GM12878 (cell line): ENCODE measurements around the gene CXCR6. TPM values are rescaled to one million over a fixed set of nuclear protein-coding genes. Genes with fewer than 3 reads are reported as not detected.
A peak's percentile ranks its signal among the peaks of the same experiment; 100 is the strongest.

Source experiments
- ATAC-seq: fragments of 200-7000 bp; cut with Tn5 transposase; 3 replicates; pipeline ENCODE4 v1.9.1; 2020; ENCODE audit warnings: mild to moderate bottlenecking, moderate library complexity
- BruUV-seq: library from RNA; stranded (reverse); fragments of 400-500 nt; replicated peaks from 2 replicates; lab custom pipeline; 2021; lab: Mats Ljungman, UMichigan
- CTCF ChIA-PET: fragments of 300-600 bp; sonication (Branson Sonifier 250); formaldehyde crosslinking; extraction: SDS; loops from one replicate; lab custom pipeline; 2021; ENCODE audit warnings: inconsistent platforms; lab: Yijun Ruan, JAX
- POLR2A ChIA-PET: fragments of 350-600 bp; formaldehyde crosslinking; extraction: SDS; loops from one replicate; lab custom pipeline; 2021; ENCODE audit warnings: inconsistent platforms; lab: Charles Lee
- RAD21 ChIA-PET: fragments of 300-600 bp; sonication (Branson Sonifier 250); formaldehyde crosslinking; loops from one replicate; lab custom pipeline; 2023; ENCODE audit warnings: antibody characterized with exemption; ENCODE audit not compliant: unreplicated experiment; lab: Charles Lee
- SMC1A ChIA-PET: fragments of 300-600 bp; sonication (Branson Sonifier 250); formaldehyde crosslinking; loops from one replicate; lab custom pipeline; 2023; ENCODE audit not compliant: unreplicated experiment, uncharacterized antibody; lab: Charles Lee
- DNase-seq: peaks from one replicate; pipeline ENCODE4 v3.0.0-alpha.2; 2011; ENCODE audit warnings: low read depth, low spot score
- FAIRE-seq: peaks from 3 replicates; lab custom pipeline; 2011; peaks lifted over from hg19 to GRCh38; lab: Jason Lieb, UNC
- H2AFZ ChIP-seq: 2 replicates; pipeline ENCODE4 v1.6.0; 2011; ENCODE audit warnings: low read depth, low read length, control low read depth; ENCODE audit not compliant: control insufficient read depth
- H3K27ac ChIP-seq: 2 replicates; pipeline ENCODE4 v1.5.1; 2011; ENCODE audit warnings: control low read depth; ENCODE audit not compliant: control insufficient read depth, insufficient read depth
- H3K27me3 ChIP-seq, 2 experiments: replicated peaks in 1 of 2; 2 replicates each; pipeline versions ENCODE4 v1.6.0 to v1.6.1; 2011; ENCODE audit warnings: low read length in 1 of 2; ENCODE audit not compliant: control insufficient read depth in 2 of 2, insufficient read depth in 2 of 2
- H3K36me3 ChIP-seq, 2 experiments: 2 replicates each; pipeline ENCODE4 v1.5.1; 2011; ENCODE audit warnings: low read length in 1 of 2; ENCODE audit not compliant: control insufficient read depth in 2 of 2, insufficient read depth in 2 of 2
- H3K4me1 ChIP-seq: 2 replicates; pipeline ENCODE4 v1.6.1; 2011; ENCODE audit warnings: mild to moderate bottlenecking, low read length, moderate library complexity, mixed read lengths; ENCODE audit not compliant: control insufficient read depth, insufficient read depth
- H3K4me2 ChIP-seq: 2 replicates; pipeline ENCODE4 v1.6.0; 2011; ENCODE audit warnings: control low read depth; ENCODE audit not compliant: control insufficient read depth, insufficient read depth
- H3K4me3 ChIP-seq: fragments of 200-600 bp; sonication (generic); 2 replicates; pipeline ENCODE4 v1.5.1; 2016
- H3K79me2 ChIP-seq: 2 replicates; pipeline ENCODE4 v1.6.0; 2011; ENCODE audit warnings: low read length; ENCODE audit not compliant: control insufficient read depth, insufficient read depth
- H3K9ac ChIP-seq: 2 replicates; pipeline ENCODE4 v1.8.0; 2011; ENCODE audit warnings: low read length, control low read depth, mixed read lengths; ENCODE audit not compliant: control insufficient read depth, insufficient read depth
- H3K9me3 ChIP-seq: replicated peaks from 3 replicates; pipeline ENCODE4 v1.5.1; 2011; ENCODE audit warnings: mild to moderate bottlenecking, low read length; ENCODE audit not compliant: control insufficient read depth, insufficient read depth
- H4K20me1 ChIP-seq: 2 replicates; pipeline ENCODE4 v1.6.0; 2011; ENCODE audit not compliant: control insufficient read depth, insufficient read depth
- CEBPB ChIP-seq, 2 experiments: fragments of 150-350 bp in 1 of 2; IDR thresholded peaks; 2 replicates each; pipeline ENCODE4 v1.6.1; 2012 to 2014; ENCODE audit warnings: low read depth in 2 of 2, low read length in 2 of 2, borderline replicate concordance in 1 of 2, inconsistent platforms in 1 of 2
- E2F8 ChIP-seq: fragments of 450-650 bp; IDR thresholded peaks from 2 replicates; pipeline ENCODE4 v1.6.1; 2018; ENCODE audit warnings: mild to moderate bottlenecking, low read depth, moderate library complexity; ENCODE audit not compliant: partially characterized antibody
- IKZF1 ChIP-seq: fragments of 450-650 bp; conservative IDR thresholded peaks from 2 replicates; pipeline ENCODE4 v1.6.1; 2017; ENCODE audit warnings: antibody characterized with exemption, mild to moderate bottlenecking
- LARP7 ChIP-seq: fragments of 450-650 bp; IDR thresholded peaks from 2 replicates; pipeline ENCODE4 v1.6.1; 2017; ENCODE audit warnings: mild to moderate bottlenecking
- RELB ChIP-seq: fragments of 450-650 bp; IDR thresholded peaks from 2 replicates; pipeline ENCODE4 v1.6.1; 2017; ENCODE audit warnings: low read depth, mild to moderate bottlenecking, moderate library complexity
- SMAD5 ChIP-seq: IDR thresholded peaks from 2 replicates; pipeline ENCODE4 v1.6.1; 2016; ENCODE audit warnings: antibody characterized with exemption, low read depth
- SUZ12 ChIP-seq: fragments of 200-600 bp; sonication (generic); IDR thresholded peaks from one replicate; pipeline ENCODE4 v1.6.1; 2018; ENCODE audit warnings: antibody characterized with exemption, mild to moderate bottlenecking; ENCODE audit not compliant: unreplicated experiment
- TCF3 ChIP-seq: IDR thresholded peaks from 2 replicates; pipeline ENCODE4 v1.6.1; 2012; ENCODE audit warnings: low read depth, mild to moderate bottlenecking, low read length, borderline replicate concordance; ENCODE audit not compliant: insufficient read depth
- ZNF687 ChIP-seq: fragments of 450-650 bp; IDR thresholded peaks from 2 replicates; pipeline ENCODE4 v1.6.1; 2017; ENCODE audit warnings: mild to moderate bottlenecking, moderate library complexity
- WGBS: methylation state at CpG from one replicate; pipeline ENCODE4 v1.1.6; 2016; ENCODE audit warnings: low lambda C conversion rate; ENCODE audit not compliant: insufficient replicate concordance, insufficient coverage; ENCODE audit errors: missing lambda C conversion rate; 5-methylcytosine and 5-hydroxymethylcytosine counted together
- in situ Hi-C: fragments of 300-500 bp; cut with MboI; formaldehyde crosslinking; loops from 9 replicates; pipeline ENCODE4 v1.14.3; 2018; ENCODE audit warnings: mixed read lengths
- intact Hi-C: fragments of 100-400 bp; cut with micrococcal nuclease; formaldehyde crosslinking; loops from one replicate; pipeline ENCODE4 v1.14.2; 2022; ENCODE audit not compliant: unreplicated experiment
- polyA plus RNA-seq, 11 experiments: library from polyadenylated mRNA; depleted of rRNA in 4 of 11; unstranded in 6 of 11; stranded (reverse) in 5 of 11; fragments of >200 nt; fragmentation: Nextera tagmentation in 4 of 11; fragmentation: Illumina TruSeq in 1 of 11; extraction: Ambion mirVana in 4 of 11; extraction: Trizol in 1 of 11; gene quantifications; 1 replicate in 1 of 11; 2 replicates in 10 of 11; pipeline versions ENCODE4 v1.2.1 to v1.2.3, GENCODE V29; 2011 to 2016; ENCODE audit warnings: inconsistent platforms in 2 of 11, missing spikeins in 2 of 11, low read depth in 1 of 11
- total RNA-seq, 4 experiments: library from RNA; depleted of rRNA in 3 of 4; stranded (reverse); fragments of >200 nt in 3 of 4; fragmentation: Illumina TruSeq in 1 of 4; extraction: Trizol in 1 of 4; gene quantifications; 2 replicates each; pipeline versions ENCODE4 v1.2.1 to v1.2.3, GENCODE V29; 2013 to 2021

The CXCR6 gene
- total and polyA plus RNA-seq, 10 of the 15 experiments (the other 5 are each of a cell fraction or from before 2014, with no cell fraction given), result 0.04 to 0.20 (median 0.12) TPM; not detected in 5

- TF ChIP-seq LARP7, result no peak
- no peak for TF ChIP-seq CEBPB (IDR thresholded peaks at IDR 0.05; ENCODE audit: borderline replicate concordance in 1 of 2, low read depth in 2 of 2, low read length in 2 of 2)
These were observed 33.7 kb upstream of the CXCR6 start (continued) for GRCh38 chr3:45909542-45909941.

GRCh38 chr3:45910892-45911291, 32.4 kb upstream of the CXCR6 start:
- POLR2A ChIA-PET, result interaction anchor here (0.8 to 6.4 kb wide), 12 partner anchors 9 to 58 kb away, joined by 4 to 41 read pairs (median 6); no protein-coding TSS in a partner anchor
- peaks cover 10% of the 10 kb centered on the region; the same call in 2 of the 3 replicates for H3K9me3 ChIP-seq
- H3K9ac ChIP-seq, result no peak overlapping the region
- peaks cover 0 to 2% of the 10 kb centered on the region in 2 experiments; a peak in 1 of 4 replicates for H3K27me3 ChIP-seq
- 85% methylated on average over 4 of the region's 4 CpGs for WGBS
- peaks cover 14% of the 10 kb centered on the region for H3K4me1 ChIP-seq
- SMC1A ChIA-PET, result interaction anchor here (0.6 to 11.8 kb wide), 18 partner anchors 11 to 313 kb away, joined by 3 to 199 read pairs (median 6); partner anchors contain the start of genes CCR9 and LZTFL1
- no peak for ATAC-seq
- FAIRE-seq, result no peak
- RAD21 ChIA-PET, result interaction anchor here (0.6 to 11.1 kb wide), 19 partner anchors 10 to 165 kb away, joined by 3 to 229 read pairs (median 6); partner anchors contain the start of genes CCR9 and LZTFL1
- no peak overlapping the region for H2AFZ ChIP-seq
- H3K36me3 ChIP-seq, result peaks cover 0 to 8% of the 10 kb centered on the region in 2 experiments; a peak in 3 of 4 replicates
- no peak for DNase-seq
- H3K4me3 ChIP-seq, result no peak overlapping the region
- intact Hi-C loops (no loop called here), in situ Hi-C loops (loop anchor here (5.0 kb wide), 1 partner anchor 49 kb away; no protein-coding TSS in a partner anchor)
- no peaks in the 10 kb centered on the region for H3K79me2 ChIP-seq
- no peak overlapping the region for H3K27ac ChIP-seq
- no TSS peak for BruUV-seq
- H4K20me1 ChIP-seq, result no peaks in the 10 kb centered on the region
- CTCF ChIA-PET, result interaction anchor here (0.8 to 8.5 kb wide), 10 partner anchors 10 to 185 kb away, joined by 3 to 67 read pairs (median 6); no protein-coding TSS in a partner anchor
- no peak overlapping the region for H3K4me2 ChIP-seq
- no peak for TF ChIP-seq RELB
- TF ChIP-seq SMAD5, result peak; percentile 30; the same call in 1 of the 2 replicates
- TF ChIP-seq E2F8, result no peak
- TF ChIP-seq TCF3, result no peak
- TF ChIP-seq ZNF687, result 0 out of 2 replicates have a peak, but pooled peaks have one; percentile 11
- TF ChIP-seq SUZ12, result no peak
- 0 out of 2 replicates have a peak, but pooled peaks have one; percentile 5 for TF ChIP-seq IKZF1
